Loucy (cell line): ENCODE data around the gene ATP8A2.

Experiments used
- H2AFZ ChIP-seq: fragments of 200-600 bp; sonication (generic); 2 replicates; pipeline ENCODE4 v1.6.0; 2016; ENCODE audit warnings: antibody characterized with exemption, mild to moderate bottlenecking, low read length, moderate library complexity
- H3F3A ChIP-seq: fragments of 200-600 bp; 2 replicates; pipeline ENCODE4 v1.6.0; 2016; ENCODE audit warnings: antibody characterized with exemption, low read depth, mild to moderate bottlenecking
- H3K27me3 ChIP-seq: fragments of 200-600 bp; sonication (generic); 2 replicates; pipeline ENCODE4 v1.6.1; 2014; ENCODE audit warnings: low read length, mild to moderate bottlenecking; ENCODE audit not compliant: insufficient read depth, poor library complexity, severe bottlenecking
- H3K36me3 ChIP-seq: fragments of 200-600 bp; sonication (generic); 2 replicates; pipeline ENCODE4 v1.6.1; 2016; ENCODE audit warnings: low read length; ENCODE audit not compliant: insufficient read depth
- H3K4me1 ChIP-seq: fragments of 200-600 bp; sonication (generic); 2 replicates; pipeline ENCODE4 v1.5.1; 2014; ENCODE audit warnings: low read length, mild to moderate bottlenecking; ENCODE audit not compliant: insufficient read depth, poor library complexity, severe bottlenecking
- H3K4me2 ChIP-seq: fragments of 200-600 bp; sonication (generic); 2 replicates; pipeline ENCODE4 v1.6.0; 2014; ENCODE audit warnings: antibody characterized with exemption, low read length, low read depth, mild to moderate bottlenecking; ENCODE audit not compliant: poor library complexity, severe bottlenecking
- H3K4me3 ChIP-seq: fragments of 200-600 bp; sonication (generic); 2 replicates; pipeline ENCODE4 v1.5.1; 2014; ENCODE audit warnings: low read length, mild to moderate bottlenecking, mixed read lengths; ENCODE audit not compliant: poor library complexity, severe bottlenecking
- H3K79me2 ChIP-seq: fragments of 200-600 bp; sonication (generic); 2 replicates; pipeline ENCODE4 v1.6.1; 2014; ENCODE audit warnings: low read length; ENCODE audit not compliant: insufficient read depth
- H3K9ac ChIP-seq: fragments of 200-600 bp; sonication (generic); 2 replicates; pipeline ENCODE4 v1.6.0; 2014; ENCODE audit warnings: mild to moderate bottlenecking, low read depth, low read length, moderate library complexity; ENCODE audit not compliant: poor library complexity, severe bottlenecking
- H3K9me2 ChIP-seq: fragments of 200-600 bp; sonication (generic); replicated peaks from 2 replicates; pipeline ENCODE4 v1.6.1; 2016; ENCODE audit warnings: low read depth, low read length, mixed read lengths
- H3K9me3 ChIP-seq: fragments of 200-600 bp; sonication (generic); 2 replicates; pipeline ENCODE4 v1.6.1; 2014; ENCODE audit warnings: mild to moderate bottlenecking, antibody characterized with exemption, low read length, low read depth; ENCODE audit not compliant: insufficient read depth
- H4K20me1 ChIP-seq: fragments of 200-600 bp; sonication (generic); 2 replicates; pipeline ENCODE4 v1.6.0; 2014; ENCODE audit warnings: antibody characterized with exemption, low read length, mild to moderate bottlenecking; ENCODE audit not compliant: insufficient read depth, poor library complexity, severe bottlenecking
- CTCF ChIP-seq: fragments of 200-600 bp; sonication (generic); conservative IDR thresholded peaks from 2 replicates; pipeline ENCODE4 v1.5.1; 2014; ENCODE audit warnings: mild to moderate bottlenecking, antibody characterized with exemption, low read length
- EZH2phosphoT487 ChIP-seq: fragments of 200-600 bp; IDR thresholded peaks from 2 replicates; pipeline ENCODE4 v1.6.1; 2018; ENCODE audit warnings: antibody characterized with exemption, mild to moderate bottlenecking, moderate library complexity, borderline replicate concordance

The ATP8A2 gene

DNA sequence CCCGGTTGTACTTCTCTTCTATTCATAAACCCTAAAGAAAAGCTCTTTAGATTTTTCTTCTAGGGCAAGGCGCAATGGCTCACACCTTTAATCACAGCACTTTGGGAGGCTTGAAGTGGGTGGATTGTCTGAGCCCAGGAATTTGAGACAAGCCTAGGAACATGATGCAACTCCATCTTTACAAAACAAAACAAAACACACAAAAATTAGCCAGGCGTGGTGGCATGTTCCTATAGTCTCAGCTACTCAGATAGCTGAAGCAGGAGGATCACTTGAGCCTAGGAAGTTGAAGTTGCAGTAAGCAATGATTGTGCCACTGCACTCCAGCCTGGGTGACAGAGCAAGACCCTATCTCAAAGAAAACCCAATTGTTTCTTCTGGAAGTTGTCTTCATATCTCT, 439.7 kb downstream of the ATP8A2 start:
- Histone ChIP-seq H3K79me2 (no peaks in the 10 kb centered on the region), H3K4me3 (no peak overlapping the region), H3F3A (no peaks in the 10 kb centered on the region), H3K9me2 (no peaks in the 10 kb centered on the region), H3K36me3 (no peaks in the 10 kb centered on the region), H2AFZ (no peak overlapping the region), H4K20me1 (no peaks in the 10 kb centered on the region), H3K4me1 (no peaks in the 10 kb centered on the region), H3K9ac (no peak overlapping the region), H3K4me2 (no peak overlapping the region), H3K9me3 (peaks cover 7% of the 10 kb centered on the region; the same call in 1 of the 2 replicates), H3K27me3 (no peaks in the 10 kb centered on the region)
- TF ChIP-seq EZH2phosphoT487 (no peak), CTCF (no peak)

DNA sequence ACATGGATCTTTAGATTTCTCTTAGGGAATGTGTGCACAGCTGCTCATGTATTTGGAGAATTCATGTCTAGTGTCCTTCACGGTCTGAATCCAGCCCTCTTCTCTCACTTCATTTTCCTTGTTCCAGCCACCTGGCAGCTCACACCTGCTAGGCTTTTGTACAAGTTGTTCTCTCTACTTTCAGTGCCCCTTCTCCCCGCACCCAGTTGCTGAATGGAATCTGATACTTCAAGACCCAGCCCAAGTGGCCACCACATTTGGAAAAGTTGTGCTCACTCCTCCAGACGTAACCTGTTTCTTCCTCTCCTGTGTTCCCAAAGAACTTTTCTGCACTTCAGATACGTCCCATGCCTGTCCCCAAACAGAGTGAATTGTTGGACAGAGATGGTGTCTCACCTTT, 444.5 kb downstream of the ATP8A2 start:
- no peak for TF ChIP-seq EZH2phosphoT487
- TF ChIP-seq CTCF, result no peak
- Histone ChIP-seq H3F3A (no peaks in the 10 kb centered on the region), H3K4me2 (no peak overlapping the region), H4K20me1 (no peaks in the 10 kb centered on the region), H3K9me2 (no peaks in the 10 kb centered on the region), H3K9ac (no peak overlapping the region), H3K9me3 (peaks cover 7% of the 10 kb centered on the region; the same call in 1 of the 2 replicates), H3K36me3 (no peaks in the 10 kb centered on the region), H3K4me1 (no peaks in the 10 kb centered on the region), H3K27me3 (no peaks in the 10 kb centered on the region), H3K4me3 (no peak overlapping the region), H3K79me2 (no peaks in the 10 kb centered on the region), H2AFZ (no peak overlapping the region)

- no peaks in the 10 kb centered on the region for H3K9me2 ChIP-seq
- no peak overlapping the region for H2AFZ ChIP-seq
- H3K4me2 ChIP-seq, result no peak overlapping the region
- no peaks in the 10 kb centered on the region for H3K4me1 ChIP-seq
- H3K9me3 ChIP-seq, result no peaks in the 10 kb centered on the region; the same call in 1 of the 2 replicates
- no peak overlapping the region for H3K9ac ChIP-seq
- H3F3A ChIP-seq, result no peaks in the 10 kb centered on the region
- no peaks in the 10 kb centered on the region for H4K20me1 ChIP-seq
- TF ChIP-seq CTCF (no peak), EZH2phosphoT487 (no peak)
- no peaks in the 10 kb centered on the region for H3K27me3 ChIP-seq
- no peak overlapping the region for H3K4me3 ChIP-seq
- no peaks in the 10 kb centered on the region for H3K79me2 ChIP-seq
- no peaks in the 10 kb centered on the region for H3K36me3 ChIP-seq
These were observed 448.2 kb downstream of the ATP8A2 start for GRCh38 chr13:25819856-25820530.
